ENCODE results near the gene TMSB4Y. TPM values are rescaled to one million over a fixed set of nuclear protein-coding genes. Genes with fewer than 3 reads are reported as not detected.
A peak's percentile ranks its signal among the peaks of the same experiment; 100 is the strongest.

TMSB4Y gene
- total RNA-seq, 6 experiments from 2014 or later, result 0.46 TPM; not detected in 5

- WGBS (ENCODE audit: insufficient coverage, low coverage, low lambda C conversion rate, missing lambda C conversion rate), result no CpG with 5 or more reads among the region's 30 CpGs
- Histone ChIP-seq H3K9me3 (no peaks in the 10 kb centered on the region), H3K4me1 (no peaks in the 10 kb centered on the region), H3K27me3 (no peaks in the 10 kb centered on the region), H3K27ac (no peak overlapping the region), H3K36me3 (no peaks in the 10 kb centered on the region), H3K4me3 (no peak overlapping the region)
- ATAC-seq (peak in 1 of 4 donors; percentile 64), DNase-seq (no peak)
- no peak for TF ChIP-seq CTCF (IDR thresholded peaks at IDR 0.05)
- TF ChIP-seq POLR2A (IDR thresholded peaks at IDR 0.05), result no peak
- intact Hi-C loops (cut with DNase I), result no loop called here
These were observed 627 bp downstream of the TMSB4Y start for GRCh38 chrY:13704121-13704930.

- H3K9me3 ChIP-seq, result no peaks in the 10 kb centered on the region
- no peaks in the 10 kb centered on the region for H3K4me1 ChIP-seq
- WGBS (ENCODE audit: insufficient coverage, low coverage, low lambda C conversion rate, missing lambda C conversion rate), result no CpG with 5 or more reads among the region's 8 CpGs
- TF ChIP-seq CTCF (IDR thresholded peaks at IDR 0.05), result no peak
- TF ChIP-seq POLR2A (IDR thresholded peaks at IDR 0.05), result no peak
- no peak overlapping the region for H3K27ac ChIP-seq
- no peak for DNase-seq
- no peak for ATAC-seq
- intact Hi-C loops (cut with DNase I), result no loop called here
- H3K4me3 ChIP-seq, result no peak overlapping the region
- no peaks in the 10 kb centered on the region for H3K36me3 ChIP-seq
- H3K27me3 ChIP-seq, result no peaks in the 10 kb centered on the region
These were observed 1.5 kb downstream of the TMSB4Y start for GRCh38 chrY:13705197-13705596.

GRCh38 chrY:13708038-13708437 lies 4.3 kb downstream of the TMSB4Y start:
- TF ChIP-seq CTCF (IDR thresholded peaks at IDR 0.05), result no peak
- no peak for TF ChIP-seq POLR2A (IDR thresholded peaks at IDR 0.05)
- no peak overlapping the region for H3K27ac ChIP-seq
- WGBS (ENCODE audit: insufficient coverage, low coverage, low lambda C conversion rate, missing lambda C conversion rate), result no CpG with 5 or more reads among the region's 1 CpG
- DNase-seq (no peak), ATAC-seq (no peak)
- H3K27me3 ChIP-seq, result no peaks in the 10 kb centered on the region
- H3K4me3 ChIP-seq, result no peak overlapping the region
- no peaks in the 10 kb centered on the region for H3K4me1 ChIP-seq
- intact Hi-C loops (cut with DNase I), result no loop called here
- H3K36me3 ChIP-seq, result no peaks in the 10 kb centered on the region
- H3K9me3 ChIP-seq, result no peaks in the 10 kb centered on the region

- TF ChIP-seq POLR2A (IDR thresholded peaks at IDR 0.05), result no peak
- no peak for TF ChIP-seq CTCF (IDR thresholded peaks at IDR 0.05)
- intact Hi-C loops (cut with DNase I), result no loop called here
These were observed 15.3 kb downstream of the TMSB4Y start for GRCh38 chrY:13718996-13719395.

More at GRCh38 chrY:13718996-13719395, 15.3 kb downstream of the TMSB4Y start:
- no peaks in the 10 kb centered on the region for H3K36me3 ChIP-seq
- H3K9me3 ChIP-seq, result no peaks in the 10 kb centered on the region
- no peaks in the 10 kb centered on the region for H3K4me1 ChIP-seq
- no peak overlapping the region for H3K27ac ChIP-seq
- WGBS (ENCODE audit: insufficient coverage, low coverage, low lambda C conversion rate, missing lambda C conversion rate), result no CpG with 5 or more reads among the region's 1 CpG
- no peak overlapping the region for H3K4me3 ChIP-seq
- DNase-seq (no peak), ATAC-seq (no peak)
- no peaks in the 10 kb centered on the region for H3K27me3 ChIP-seq
